IMR-90 (cell line): ENCODE results near the gene SH3RF3. TPM values are rescaled to one million over a fixed set of nuclear protein-coding genes. Genes with fewer than 3 reads are reported as not detected.

Source experiments
- ATAC-seq: fragments of 200-7000 bp; cut with Tn5 transposase; 2 replicates; pipeline ENCODE4 v1.9.1; 2020; ENCODE audit warnings: low read depth, mild to moderate bottlenecking, moderate library complexity
- BruUV-seq: library from RNA; stranded (reverse); fragments of 400-500 nt; replicated peaks from 2 replicates; lab custom pipeline; 2021; lab: Mats Ljungman, UMichigan
- CTCF ChIA-PET: fragments of 300-600 bp; formaldehyde crosslinking; extraction: SDS; loops from one replicate; lab custom pipeline; 2021; ENCODE audit warnings: antibody characterized with exemption; lab: Yijun Ruan, JAX
- POLR2A ChIA-PET: fragments of 300-600 bp; sonication (Branson Sonifier 250); formaldehyde crosslinking; loops from one replicate; lab custom pipeline; 2022; ENCODE audit warnings: antibody characterized with exemption; ENCODE audit not compliant: unreplicated experiment; lab: Charles Lee
- DNase-seq: peaks from one replicate; pipeline ENCODE4 v3.0.0; 2013
- H2AFZ ChIP-seq: replicated peaks from 2 replicates; pipeline ENCODE3; 2013; ENCODE audit warnings: low read length, mild to moderate bottlenecking; ENCODE audit not compliant: poor library complexity
- H2AK5ac ChIP-seq: 2 replicates; pipeline ENCODE4 v1.6.1; 2013; ENCODE audit warnings: low read depth, low read length, inconsistent platforms
- H2AK9ac ChIP-seq: replicated peaks from 2 replicates; pipeline ENCODE3; 2013; ENCODE audit warnings: mild to moderate bottlenecking, low read depth, low read length, moderate library complexity; ENCODE audit not compliant: poor library complexity
- H2BK120ac ChIP-seq: 2 replicates; pipeline ENCODE4 v1.6.1; 2013; ENCODE audit warnings: low read depth, low read length, inconsistent platforms
- H2BK15ac ChIP-seq: 3 replicates; pipeline ENCODE4 v1.6.1; 2013; ENCODE audit warnings: low read depth, low read length, inconsistent platforms
- H2BK20ac ChIP-seq: 2 replicates; pipeline ENCODE4 v1.6.1; 2013; ENCODE audit warnings: low read depth, mild to moderate bottlenecking, inconsistent platforms, low read length, moderate library complexity
- H2BK5ac ChIP-seq: 2 replicates; pipeline ENCODE4 v1.6.1; 2013; ENCODE audit warnings: mild to moderate bottlenecking, low read depth, low read length, inconsistent platforms; ENCODE audit not compliant: poor library complexity, severe bottlenecking
- H3K14ac ChIP-seq: replicated peaks from 2 replicates; pipeline ENCODE4 v1.6.1; 2013; ENCODE audit warnings: low read depth, low read length, inconsistent platforms
- H3K18ac ChIP-seq: 2 replicates; pipeline ENCODE4 v1.6.1; 2013; ENCODE audit warnings: low read depth, low read length, control low read depth
- H3K23ac ChIP-seq: 2 replicates; pipeline ENCODE4 v1.6.1; 2013; ENCODE audit warnings: low read depth, low read length, inconsistent platforms
- H3K27ac ChIP-seq: 2 replicates; pipeline ENCODE4 v1.5.1; 2013; ENCODE audit warnings: mild to moderate bottlenecking, control low read depth, low read length; ENCODE audit not compliant: insufficient read depth
- H3K27me3 ChIP-seq: 2 replicates; pipeline ENCODE4 v1.6.1; 2013; ENCODE audit warnings: low read length; ENCODE audit not compliant: control insufficient read depth, insufficient read depth
- H3K36me3 ChIP-seq: 2 replicates; pipeline ENCODE4 v1.6.1; 2013; ENCODE audit warnings: low read length, mixed read lengths; ENCODE audit not compliant: control insufficient read depth, insufficient read depth
- H3K4ac ChIP-seq: 2 replicates; pipeline ENCODE4 v1.6.1; 2013; ENCODE audit warnings: low read depth, low read length, inconsistent platforms
- H3K4me1 ChIP-seq: 2 replicates; pipeline ENCODE4 v1.6.1; 2013; ENCODE audit warnings: low read length, mixed read lengths; ENCODE audit not compliant: control insufficient read depth, insufficient read depth
- H3K4me2 ChIP-seq: 2 replicates; pipeline ENCODE4 v1.6.1; 2013; ENCODE audit warnings: low read depth, mild to moderate bottlenecking, control low read depth, low read length, moderate library complexity
- H3K4me3 ChIP-seq: 2 replicates; pipeline ENCODE4 v1.5.1; 2013; ENCODE audit warnings: low read depth, mild to moderate bottlenecking, control low read depth, low read length, moderate library complexity; ENCODE audit not compliant: insufficient read depth
- H3K56ac ChIP-seq: 2 replicates; pipeline ENCODE4 v1.6.1; 2013; ENCODE audit warnings: low read length, inconsistent platforms; ENCODE audit not compliant: insufficient read depth; ENCODE audit errors: extremely low read depth
- H3K79me1 ChIP-seq, 2 experiments: 2 replicates each; pipeline ENCODE4 v1.6.1; 2013; ENCODE audit warnings: low read length in 2 of 2, inconsistent platforms in 1 of 2, low read depth in 1 of 2
- H3K9ac ChIP-seq: 2 replicates; pipeline ENCODE4 v1.6.1; 2013; ENCODE audit warnings: low read depth, low read length, control low read depth
- H3K9me1 ChIP-seq: 2 replicates; pipeline ENCODE4 v1.6.1; 2013; ENCODE audit warnings: low read length, inconsistent platforms; ENCODE audit not compliant: insufficient read depth
- H3K9me3 ChIP-seq: 2 replicates; pipeline ENCODE4 v1.6.1; 2013; ENCODE audit warnings: low read length; ENCODE audit not compliant: control insufficient read depth, insufficient read depth
- H4K20me1 ChIP-seq: 2 replicates; pipeline ENCODE4 v1.6.1; 2013; ENCODE audit warnings: low read length, inconsistent platforms; ENCODE audit not compliant: insufficient read depth
- H4K5ac ChIP-seq: 2 replicates; pipeline ENCODE4 v1.6.1; 2013; ENCODE audit warnings: mild to moderate bottlenecking, low read depth, low read length, control low read depth
- H4K8ac ChIP-seq, 2 experiments: 2 replicates each; pipeline ENCODE4 v1.6.1; 2013; ENCODE audit warnings: low read depth in 2 of 2, low read length in 2 of 2, control low read depth in 1 of 2, inconsistent platforms in 1 of 2
- H4K91ac ChIP-seq: 2 replicates; pipeline ENCODE4 v1.6.1; 2013; ENCODE audit warnings: low read depth, low read length, inconsistent platforms; ENCODE audit not compliant: insufficient read depth
- BHLHE40 ChIP-seq: fragments of 150-350 bp; IDR thresholded peaks from 2 replicates; pipeline ENCODE4 v1.6.1; 2016; ENCODE audit warnings: mild to moderate bottlenecking, low read depth, low read length
- CEBPB ChIP-seq: IDR thresholded peaks from 2 replicates; pipeline ENCODE4 v1.6.1; 2012; ENCODE audit warnings: low read depth, low read length, improper control_type of control experiment
- CHD1 ChIP-seq: IDR thresholded peaks from 2 replicates; pipeline ENCODE4 v1.6.1; 2012; ENCODE audit warnings: low read depth, low read length, improper control_type of control experiment
- FOS ChIP-seq: fragments of 150-350 bp; IDR thresholded peaks from 2 replicates; pipeline ENCODE4 v1.6.1; 2016; ENCODE audit warnings: low read depth, low read length
- MAFK ChIP-seq: IDR thresholded peaks from 2 replicates; pipeline ENCODE4 v1.6.1; 2012; ENCODE audit warnings: low read depth, low read length, improper control_type of control experiment
- MAZ ChIP-seq: IDR thresholded peaks from 2 replicates; pipeline ENCODE4 v1.6.1; 2012; ENCODE audit warnings: low read depth, mild to moderate bottlenecking, low read length, improper control_type of control experiment, moderate library complexity, borderline replicate concordance
- MXI1 ChIP-seq: IDR thresholded peaks from 2 replicates; pipeline ENCODE4 v1.6.1; 2012; ENCODE audit warnings: low read depth, mild to moderate bottlenecking, low read length, moderate library complexity, borderline replicate concordance
- NFE2L2 ChIP-seq: fragments of 150-350 bp; IDR thresholded peaks from 2 replicates; pipeline ENCODE4 v1.6.1; 2016; ENCODE audit warnings: low read depth, mild to moderate bottlenecking, low read length
- POLR2A ChIP-seq: IDR thresholded peaks from 2 replicates; pipeline ENCODE4 v1.6.1; 2012; ENCODE audit warnings: mild to moderate bottlenecking, low read depth, low read length
- RAD21 ChIP-seq: IDR thresholded peaks from 2 replicates; pipeline ENCODE4 v1.6.1; 2012; ENCODE audit warnings: low read length, improper control_type of control experiment
- RFX5 ChIP-seq: IDR thresholded peaks from 2 replicates; pipeline ENCODE4 v1.8.0; 2012; ENCODE audit warnings: low read depth, mild to moderate bottlenecking, low read length, moderate library complexity
- SMC3 ChIP-seq: fragments of 150-350 bp; IDR thresholded peaks from 2 replicates; pipeline ENCODE4 v1.6.1; 2016; ENCODE audit warnings: low read depth, mild to moderate bottlenecking, antibody characterized with exemption, low read length, moderate library complexity
- WGBS, 2 experiments: methylation state at CpG; one replicate each; pipeline versions ENCODE4 v1.1.5 to v1.1.7; 2013; ENCODE audit warnings: missing lambda C conversion rate in 2 of 2; ENCODE audit not compliant: insufficient read length in 1 of 2; ENCODE audit errors: extremely low coverage in 2 of 2; 5-methylcytosine and 5-hydroxymethylcytosine counted together
- dilution Hi-C: fragments of 300-500 bp; cut with HindIII; formaldehyde crosslinking; loops from one replicate; pipeline ENCODE4 v1.14.3; 2018; ENCODE audit warnings: low sequenced_read_pairs; ENCODE audit not compliant: unreplicated experiment
- in situ Hi-C: fragments of 300-500 bp; cut with MboI; formaldehyde crosslinking; loops from 3 replicates; pipeline ENCODE4 v1.14.3; 2019; ENCODE audit warnings: low sequenced_read_pairs, inconsistent platforms, mixed read lengths
- intact Hi-C: fragments of 100-400 bp; cut with micrococcal nuclease; formaldehyde crosslinking; loops from 2 replicates; pipeline ENCODE4 v1.10.0; 2022
- polyA plus RNA-seq, 3 experiments: library from polyadenylated mRNA; depleted of rRNA; stranded (reverse); fragments of >200 nt; gene quantifications; 2 replicates each; pipeline ENCODE4 v1.2.3, GENCODE V29; 2012; ENCODE audit warnings: low replicate concordance in 1 of 3
- total RNA-seq: library from RNA; depleted of rRNA; stranded (reverse); fragments of >200 nt; gene quantifications from 2 replicates; pipeline ENCODE4 v1.2.3, GENCODE V29; 2012
- TF ChIP-seq, protein P1 (sequence below): fragments of 150-350 bp; IDR thresholded peaks from 2 replicates; pipeline ENCODE4 v1.6.1; 2017; ENCODE audit warnings: mild to moderate bottlenecking, antibody characterized with exemption, low read length, low read depth

Gene SH3RF3
- total and polyA plus RNA-seq, 2 of the 4 experiments (the other 2 are of a cell fraction): 3.4 to 5.3 TPM

DNA sequence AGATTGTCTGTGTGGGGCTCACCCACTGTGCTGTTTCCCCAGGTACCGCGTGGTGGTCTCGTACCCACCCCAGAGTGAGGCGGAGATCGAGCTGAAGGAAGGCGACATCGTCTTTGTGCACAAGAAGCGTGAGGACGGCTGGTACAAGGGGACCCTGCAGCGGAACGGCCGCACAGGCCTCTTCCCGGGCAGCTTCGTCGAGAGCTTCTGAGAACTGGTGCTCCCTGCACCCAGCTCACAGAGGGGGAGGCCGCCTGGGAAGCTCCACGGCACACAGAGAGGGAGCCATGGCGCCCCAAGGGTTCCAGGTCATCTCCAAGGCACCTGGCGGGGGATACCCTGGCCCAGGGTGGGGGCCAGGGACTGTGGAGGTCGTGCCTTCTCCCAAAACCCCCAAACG, 372.5 kb downstream of the SH3RF3 start:
- Histone ChIP-seq H4K91ac (no peak overlapping the region), H2AK5ac (peak overlapping the region; percentile 44; the same call in 1 of the 2 replicates), H3K14ac (no peak overlapping the region), H3K36me3 (peaks cover 20% of the 10 kb centered on the region), H3K9me3 (no peaks in the 10 kb centered on the region), H2AK9ac (no peak overlapping the region), H3K18ac (no peak overlapping the region), H3K4ac (no peak overlapping the region), H2BK20ac (no peak overlapping the region), H2BK5ac (no peak overlapping the region), H3K4me3 (no peak overlapping the region), H4K20me1 (peaks cover 9% of the 10 kb centered on the region; the same call in 1 of the 2 replicates), H3K27ac (no peak overlapping the region), H3K4me1 (peaks cover 14% of the 10 kb centered on the region), H4K8ac (no peak overlapping the region; a peak in 1 of 4 replicates), H3K27me3 (no peaks in the 10 kb centered on the region), H3K23ac (no peak overlapping the region), H3K56ac (no peak overlapping the region), H2AFZ (no peak overlapping the region), H3K9ac (no peak overlapping the region), H2BK15ac (no peak overlapping the region), H4K5ac (no peak overlapping the region), H3K4me2 (no peak overlapping the region), H2BK120ac (no peak overlapping the region), H3K79me1 (peaks cover 0 to 26% of the 10 kb centered on the region in 2 experiments; a peak in 2 of 4 replicates), H3K9me1 (peaks cover 29% of the 10 kb centered on the region)
- dilution Hi-C loops: no loop called here
- POLR2A ChIA-PET: no interaction called here
- ATAC-seq: no peak
- intact Hi-C loops: no loop called here
- no peak for DNase-seq
- in situ Hi-C loops: loop anchor here (5.0 kb wide), 1 partner anchor 569 kb away; no protein-coding TSS in a partner anchor
- no peak for TF ChIP-seq RAD21
- TF ChIP-seq MAFK: no peak
- no peak for TF ChIP-seq FOS
- no peak for TF ChIP-seq CEBPB
- no peak for TF ChIP-seq BHLHE40
- no peak for TF ChIP-seq POLR2A
- no peak for TF ChIP-seq NFE2L2
- TF ChIP-seq, protein P1, sequence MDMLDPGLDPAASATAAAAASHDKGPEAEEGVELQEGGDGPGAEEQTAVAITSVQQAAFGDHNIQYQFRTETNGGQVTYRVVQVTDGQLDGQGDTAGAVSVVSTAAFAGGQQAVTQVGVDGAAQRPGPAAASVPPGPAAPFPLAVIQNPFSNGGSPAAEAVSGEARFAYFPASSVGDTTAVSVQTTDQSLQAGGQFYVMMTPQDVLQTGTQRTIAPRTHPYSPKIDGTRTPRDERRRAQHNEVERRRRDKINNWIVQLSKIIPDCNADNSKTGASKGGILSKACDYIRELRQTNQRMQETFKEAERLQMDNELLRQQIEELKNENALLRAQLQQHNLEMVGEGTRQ: no peak
- TF ChIP-seq MXI1: no peak
- no peak for TF ChIP-seq MAZ
- no peak for TF ChIP-seq SMC3
- TF ChIP-seq CHD1: no peak
- no peak for TF ChIP-seq RFX5
- WGBS, 2 experiments: 98% methylated on average over 11 of the region's 21 CpGs; no CpG with 5 or more reads in 1 of the 2 experiments
- BruUV-seq: no TSS peak
- CTCF ChIA-PET: no interaction called here
